CD4-positive, alpha-beta T cell treated with Interleukin-15 for 1 hour (primary cell): Measurements from ENCODE around the gene CMIP.

Experiments used
- DNase-seq: peaks from one replicate; pipeline ENCODE4 v3.0.0-alpha.2; 2020

Gene CMIP

DNA sequence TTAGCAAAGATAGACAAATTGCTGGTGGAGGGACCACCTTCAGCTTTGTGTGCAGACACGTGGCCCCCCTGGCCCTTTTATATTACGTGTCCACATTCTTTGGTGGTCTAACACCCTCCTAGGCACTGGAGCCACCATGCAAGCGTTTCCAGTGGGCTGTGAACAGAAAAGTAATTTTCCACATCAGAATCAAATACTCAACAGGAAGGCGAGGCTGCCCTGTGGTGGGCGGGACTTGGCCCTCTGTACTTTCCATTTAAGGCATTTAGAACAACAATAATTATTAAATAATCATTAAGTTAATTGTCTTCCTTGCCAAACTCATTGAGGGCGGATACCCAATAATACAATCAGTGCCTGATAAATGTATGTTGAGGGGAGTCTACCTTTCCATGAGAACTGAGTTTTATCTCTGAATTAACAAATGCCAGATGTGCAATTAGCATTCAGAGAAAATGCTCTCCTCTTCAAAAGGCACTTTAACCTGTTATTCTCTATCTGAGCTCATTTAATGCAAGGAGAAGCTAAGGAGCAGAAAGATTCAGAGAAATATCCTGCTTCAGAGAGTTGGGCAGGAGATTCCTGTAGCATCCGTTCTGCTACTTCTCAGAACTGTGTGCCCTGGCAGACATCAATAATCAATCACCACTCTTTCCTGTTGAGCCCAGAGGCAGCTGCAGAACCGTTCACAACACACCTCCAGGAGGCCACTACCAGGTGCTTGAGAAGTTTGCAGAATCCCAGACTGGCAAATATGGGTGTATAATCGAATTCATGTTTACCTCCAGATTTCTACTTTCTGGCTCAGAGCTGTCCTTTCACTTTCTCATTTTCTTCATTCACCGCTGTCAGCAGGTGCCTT lies 109.4 kb downstream of the CMIP start:
- DNase-seq: no peak

DNA sequence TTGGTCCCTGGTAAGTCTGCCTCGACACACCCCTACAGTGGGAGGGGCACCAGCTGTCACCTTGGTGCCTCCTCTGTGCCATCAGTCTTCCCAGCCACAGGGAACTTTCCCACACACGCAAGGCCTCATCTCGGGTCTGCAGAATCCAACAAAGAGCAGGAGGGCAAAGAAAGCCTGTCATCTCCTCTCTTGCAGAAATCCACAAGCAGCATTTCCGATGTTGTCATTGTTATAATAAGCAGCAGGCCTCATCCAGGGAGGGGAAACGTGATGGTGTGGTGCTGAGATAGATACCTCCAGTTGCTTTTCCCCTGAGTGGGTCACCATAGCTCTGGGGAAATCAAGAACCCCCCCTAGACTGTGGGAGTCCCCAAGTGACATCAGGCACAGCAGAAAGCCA lies 110.4 kb downstream of the CMIP start:
- no peak for DNase-seq

DNA sequence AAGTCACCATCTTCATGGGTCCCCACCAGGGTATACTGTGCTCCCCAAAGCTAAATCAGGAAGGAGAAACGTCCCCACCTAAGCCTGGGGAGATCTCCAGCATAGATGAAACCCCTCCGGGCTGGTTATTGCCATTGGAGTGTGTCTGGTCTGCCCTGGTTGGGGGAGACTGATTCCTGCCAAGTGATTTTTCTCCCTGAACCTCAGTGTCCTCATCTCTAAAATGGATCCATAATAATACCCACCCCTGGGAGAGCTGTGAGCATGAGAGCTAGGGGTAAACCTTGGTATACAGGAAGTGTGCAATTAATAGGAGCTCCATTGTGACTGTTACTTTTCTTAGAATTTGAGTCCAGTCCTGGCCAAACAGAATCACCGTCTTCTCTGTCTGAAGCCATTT lies 111.1 kb downstream of the CMIP start:
- DNase-seq: no peak

DNA sequence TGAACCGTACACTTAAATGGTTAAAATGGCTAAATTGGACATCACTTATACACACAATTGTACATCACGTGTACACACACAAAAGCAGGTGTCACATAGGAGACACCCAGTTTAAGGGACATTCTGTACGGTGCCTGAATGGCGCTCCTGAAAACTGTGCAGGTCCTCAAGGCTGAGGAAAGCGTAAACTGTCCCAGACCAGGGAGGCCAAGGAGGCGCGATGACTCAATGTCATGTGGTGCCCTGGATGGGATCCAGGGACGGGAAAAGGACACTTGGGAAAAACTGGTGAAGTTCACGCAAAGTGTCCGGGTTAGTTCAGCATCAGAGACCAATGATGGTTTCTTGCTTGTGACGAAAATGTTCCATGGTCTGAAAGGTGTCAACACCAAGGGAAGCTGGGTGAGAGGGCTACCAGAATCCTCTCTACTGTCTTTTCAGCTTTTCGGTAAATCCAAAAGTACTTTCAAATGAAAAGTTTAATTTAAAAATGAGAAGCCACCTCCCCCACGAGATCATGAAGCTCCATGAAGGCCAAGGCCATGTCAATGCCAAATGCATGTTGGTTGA lies 112.2 kb downstream of the CMIP start:
- no peak for DNase-seq

DNA sequence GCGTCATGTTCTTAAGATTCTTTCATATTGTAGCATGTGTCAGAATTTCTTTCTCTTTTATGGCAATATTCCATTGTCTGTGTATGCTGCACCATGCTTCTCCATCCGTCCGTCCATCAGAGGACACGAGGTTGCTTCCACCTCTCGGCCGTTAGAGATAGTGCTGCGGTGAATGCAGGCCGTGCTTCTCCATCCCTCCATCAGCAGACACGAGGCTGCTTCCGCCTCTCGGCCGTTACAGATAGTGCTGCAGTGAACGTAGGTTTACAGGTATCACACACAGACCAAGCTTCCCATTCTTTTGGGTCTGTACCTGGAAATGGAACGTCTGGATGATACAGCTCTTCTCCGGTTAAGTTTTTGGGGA lies 113.5 kb downstream of the CMIP start:
- no peak for DNase-seq

DNA sequence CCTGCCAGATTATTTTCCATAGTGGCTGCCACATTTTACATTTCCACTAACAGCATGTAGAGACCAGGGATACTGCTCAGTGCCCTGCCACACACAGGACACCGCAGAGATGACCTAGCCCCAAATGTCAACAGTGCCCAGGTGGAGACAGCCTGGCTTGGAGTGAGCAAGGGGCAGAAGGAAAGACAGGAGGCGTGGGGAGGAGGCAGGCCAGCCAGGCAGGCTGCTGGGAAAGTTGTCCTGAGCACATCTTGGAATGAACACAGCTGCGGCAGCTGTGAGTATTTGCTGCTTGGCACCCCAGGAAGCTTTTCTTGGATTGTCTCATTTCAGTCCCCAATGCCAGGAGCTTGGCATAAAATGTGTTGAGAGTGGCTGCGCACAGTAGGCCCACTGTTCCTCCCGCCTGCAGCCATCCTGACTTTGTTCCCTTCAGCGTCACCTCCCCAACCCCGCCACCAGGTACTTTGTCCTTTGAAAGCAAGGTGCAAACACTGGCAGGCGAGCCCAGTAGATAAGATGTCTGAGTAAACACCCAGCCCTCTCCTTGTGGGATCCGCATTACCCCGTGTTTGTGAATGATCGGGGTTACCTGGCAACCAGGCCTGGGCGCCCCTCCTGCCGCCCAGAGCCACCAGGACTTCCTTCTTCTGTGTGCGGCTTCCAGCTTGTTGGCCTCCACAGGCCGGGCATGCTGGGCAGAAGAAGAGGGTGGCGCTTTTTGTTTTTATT lies 114.0 kb downstream of the CMIP start:
- peak; percentile 59 for DNase-seq

DNA sequence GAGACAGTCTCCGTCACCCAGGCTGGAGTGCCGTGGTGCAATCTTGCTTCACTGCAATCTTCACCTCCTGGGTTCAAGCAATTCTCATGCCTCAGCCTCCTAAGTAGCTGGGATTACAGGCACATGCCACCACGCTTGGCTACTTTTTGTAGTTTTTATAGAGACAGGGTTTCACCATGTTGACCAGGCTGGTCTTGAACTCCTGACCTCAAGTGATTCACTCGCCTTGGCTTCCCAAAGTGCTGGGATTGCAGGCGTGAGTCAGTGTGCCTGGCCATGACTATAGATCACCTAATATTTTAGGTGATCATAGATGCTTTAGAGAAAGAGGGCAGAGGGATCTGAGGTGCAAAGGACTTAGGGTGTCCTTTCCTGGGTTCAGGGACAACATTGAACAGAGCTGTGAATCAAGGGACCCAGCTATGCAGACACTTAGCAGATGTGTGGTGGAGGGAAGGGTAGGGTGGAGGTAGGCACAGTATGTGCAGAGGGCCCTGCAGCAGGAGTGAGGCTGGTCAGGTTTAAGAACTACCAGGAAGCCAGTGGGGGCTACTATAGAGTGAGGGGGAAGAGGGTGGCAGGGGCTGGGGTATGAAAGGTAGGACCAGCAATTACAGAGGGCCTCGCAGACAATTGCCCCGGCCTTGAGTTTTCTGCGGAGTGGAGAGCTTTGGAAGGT lies 116.5 kb downstream of the CMIP start:
- no peak for DNase-seq

DNA sequence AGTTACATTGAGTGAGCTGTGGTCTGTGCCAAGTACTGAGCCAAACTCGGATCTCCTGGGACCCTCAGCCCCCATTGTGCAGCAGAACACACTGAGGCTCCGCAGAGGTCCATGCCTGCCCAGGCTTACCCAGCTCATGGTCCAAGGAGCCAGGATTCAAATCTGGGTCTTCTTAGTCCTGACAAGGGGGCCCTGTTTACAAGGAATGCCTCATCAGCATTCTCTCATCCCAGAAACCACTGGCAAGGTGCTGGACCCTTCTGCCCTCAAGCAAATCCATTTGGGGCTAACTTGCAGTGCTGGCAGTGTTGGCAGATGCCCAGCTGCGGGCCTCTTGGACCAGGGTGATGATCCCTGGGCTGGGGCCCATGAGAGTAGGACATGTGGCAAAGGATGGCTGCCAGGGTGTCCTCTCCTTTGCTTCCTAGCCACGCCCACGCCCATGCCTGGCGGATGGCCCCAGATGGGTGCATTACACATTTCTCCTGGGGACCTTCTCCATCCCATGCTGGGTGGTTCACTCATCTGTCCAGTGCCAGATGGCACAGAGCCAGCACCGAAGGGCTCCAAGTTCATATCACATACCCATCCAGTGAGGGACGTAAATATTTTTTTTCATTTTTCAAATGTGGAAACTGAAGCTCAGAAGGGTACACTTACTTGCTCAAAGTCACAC lies 117.7 kb downstream of the CMIP start:
- no peak for DNase-seq

DNA sequence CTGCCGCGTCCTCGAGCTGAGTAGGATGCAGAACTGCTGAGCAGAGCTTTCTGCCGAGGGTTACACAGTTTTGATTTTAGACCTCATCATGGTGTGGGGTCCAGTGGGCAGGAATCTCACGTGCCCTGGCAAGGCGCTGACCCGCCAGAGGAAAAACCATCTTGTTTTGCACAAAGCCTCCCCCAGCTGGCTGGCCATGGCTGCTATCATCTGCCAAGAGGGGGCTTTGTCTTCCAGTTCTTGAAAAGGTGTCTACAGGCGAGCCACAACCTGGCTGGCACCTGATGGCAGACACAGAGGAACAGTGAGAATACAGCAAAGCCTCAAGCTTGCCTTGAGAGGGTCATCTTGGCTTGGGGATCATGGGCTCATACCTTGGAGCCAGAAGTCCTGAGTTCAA lies 118.3 kb downstream of the CMIP start:
- DNase-seq: no peak

DNA sequence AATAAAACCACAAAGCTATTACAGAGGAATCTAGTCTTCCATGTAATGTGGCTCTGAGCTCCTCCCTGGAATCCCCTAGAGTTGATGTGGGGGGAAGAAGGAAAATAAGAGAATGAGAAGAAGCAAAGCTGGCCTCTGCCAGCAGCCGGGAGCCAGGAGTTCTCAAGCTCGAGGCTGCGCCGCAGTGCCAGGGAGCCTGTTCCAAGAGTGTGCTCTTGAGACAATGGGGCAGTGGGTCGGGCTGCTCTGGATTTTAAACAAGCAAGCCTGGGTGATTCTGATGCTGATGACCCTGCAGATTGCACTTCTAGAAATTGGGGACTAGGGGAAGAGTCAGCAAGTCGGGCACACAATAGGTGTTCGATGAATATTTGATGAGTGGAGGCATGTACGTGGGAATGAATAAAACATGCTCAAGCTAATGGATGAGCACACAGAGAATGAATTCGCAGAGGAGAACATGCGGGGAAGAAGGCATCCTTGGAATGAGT lies 119.9 kb downstream of the CMIP start:
- no peak for DNase-seq

DNA sequence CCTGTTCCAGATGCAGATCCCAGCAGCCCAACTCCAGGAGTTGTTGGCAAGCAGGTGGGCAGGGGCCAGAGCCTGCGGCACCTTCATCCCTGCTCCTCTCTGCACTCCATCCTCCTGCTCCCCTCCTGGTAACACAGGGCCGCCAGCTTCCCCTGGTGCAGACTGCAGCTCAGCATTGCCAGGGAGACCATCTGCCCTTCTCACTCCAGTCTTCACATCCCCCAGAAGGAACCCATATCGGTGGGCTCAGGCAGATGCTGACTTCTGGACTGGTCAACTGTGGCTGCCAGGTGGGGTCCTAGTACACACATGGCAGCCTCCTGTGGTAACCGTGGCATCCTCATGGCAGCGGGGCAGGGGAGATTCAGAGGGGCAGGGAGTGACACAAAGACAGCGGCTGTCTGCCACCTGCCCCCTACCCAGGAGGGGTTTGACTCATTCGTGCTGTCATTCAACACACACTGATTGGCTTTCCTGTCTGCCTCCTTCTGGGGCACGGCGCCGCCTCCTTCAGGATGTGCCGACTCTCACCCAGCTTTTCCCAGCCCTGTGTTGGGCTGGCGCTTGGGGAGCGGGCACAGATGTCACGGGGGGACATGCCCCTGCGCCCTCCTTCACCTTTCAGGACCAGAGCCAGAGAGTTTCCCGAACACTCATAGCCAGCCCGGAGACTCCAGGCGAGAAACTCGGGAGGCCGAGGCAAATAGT lies 120.9 kb downstream of the CMIP start:
- no peak for DNase-seq

DNA sequence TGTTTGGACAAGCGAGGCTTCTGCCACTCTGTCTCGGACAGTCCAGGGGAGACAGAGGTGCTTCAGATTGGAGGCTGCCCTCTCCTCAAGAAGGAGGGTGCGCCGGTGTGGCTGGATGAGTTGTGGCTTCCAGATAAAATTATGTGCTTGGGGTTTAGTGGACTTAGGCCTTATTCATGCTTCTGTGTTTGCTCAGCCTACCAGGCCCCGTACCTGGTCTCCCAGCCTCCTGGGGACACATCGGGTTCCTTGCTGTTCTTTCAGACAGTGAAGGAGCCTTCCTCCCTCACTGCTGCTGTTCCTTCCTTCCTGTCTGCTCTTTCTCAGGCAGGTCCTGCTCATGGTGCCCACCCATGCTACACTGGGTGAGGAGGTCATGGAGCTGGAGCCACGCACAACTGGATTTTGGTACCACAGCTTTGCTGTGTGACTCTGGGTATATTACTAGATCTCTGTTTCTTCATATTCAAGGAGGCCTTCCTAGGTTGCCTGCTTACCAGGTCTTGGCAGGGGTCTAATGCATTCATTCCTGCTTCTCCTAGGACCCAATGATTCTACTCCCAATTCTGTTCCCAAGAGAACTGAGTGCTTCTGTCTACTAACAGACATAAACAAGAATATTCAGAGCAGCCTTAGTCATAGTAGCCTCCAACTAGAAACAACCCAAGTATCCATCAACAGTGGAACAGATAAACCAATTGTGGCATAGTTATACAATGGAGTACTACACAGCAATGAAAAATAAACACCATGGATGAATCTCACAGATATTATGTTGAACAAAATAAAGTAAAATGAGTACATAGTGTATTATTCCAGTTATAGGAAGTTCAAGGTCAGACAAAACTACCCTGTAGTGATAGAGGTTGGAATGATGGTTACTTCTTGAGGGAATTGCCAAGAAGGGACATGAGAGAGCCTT lies 121.7 kb downstream of the CMIP start:
- no peak for DNase-seq

DNA sequence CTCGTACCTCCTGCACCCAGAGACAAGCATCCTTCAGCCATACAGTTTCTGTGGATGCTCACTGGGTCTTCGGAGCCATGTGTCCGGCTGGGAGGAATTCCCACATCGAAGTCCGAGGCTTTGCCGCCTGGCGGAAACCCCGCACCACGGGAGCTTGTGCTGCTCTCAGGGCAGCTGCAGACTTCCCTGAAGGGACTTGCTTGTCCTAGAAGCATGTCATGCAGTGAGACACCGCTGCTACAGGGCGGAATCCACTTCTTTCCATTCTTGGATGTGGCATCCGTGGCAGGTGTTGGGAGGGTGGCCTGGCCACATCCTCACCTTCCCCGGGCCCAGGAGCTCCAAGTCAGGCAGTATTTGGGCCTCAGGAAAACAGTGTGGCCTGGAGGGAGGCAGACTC lies 122.5 kb downstream of the CMIP start:
- no peak for DNase-seq

DNA sequence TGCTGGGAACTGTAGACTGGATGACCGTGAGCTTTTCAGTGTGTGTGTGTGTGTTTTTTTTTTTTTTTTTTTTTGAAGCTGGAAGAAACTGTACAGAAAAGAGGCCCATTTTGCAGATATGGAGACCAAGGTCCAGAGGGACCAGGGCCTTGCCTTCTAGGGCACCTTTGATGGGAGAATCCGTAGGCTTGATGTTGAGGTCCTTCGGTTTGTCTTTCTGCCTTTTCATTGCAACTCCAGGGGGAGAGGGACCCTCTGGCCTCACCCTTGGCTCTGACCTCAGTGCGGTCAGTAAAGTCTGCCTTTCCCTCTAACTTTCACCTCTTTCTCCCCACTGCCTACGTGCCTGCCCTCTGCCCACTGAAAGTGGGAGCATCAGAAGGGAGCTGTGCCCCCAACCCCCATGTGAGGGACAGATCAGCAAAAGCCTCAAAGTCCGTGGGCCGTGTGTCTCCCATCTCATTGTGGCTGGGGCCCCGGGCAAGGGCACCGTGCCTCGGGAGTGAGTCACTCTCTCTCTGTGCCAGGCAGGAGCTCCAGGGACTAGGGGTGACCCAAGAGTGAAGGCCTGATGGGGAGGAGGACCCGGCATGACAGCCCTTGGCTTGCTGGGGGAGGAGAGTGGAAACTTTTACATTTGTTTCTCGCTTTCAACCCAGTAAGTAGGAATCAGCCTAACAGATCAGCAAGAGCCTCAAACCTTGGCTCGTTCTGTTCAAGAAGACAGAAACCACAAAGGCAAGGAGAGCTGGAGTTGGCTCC lies 123.6 kb downstream of the CMIP start:
- no peak for DNase-seq

DNA sequence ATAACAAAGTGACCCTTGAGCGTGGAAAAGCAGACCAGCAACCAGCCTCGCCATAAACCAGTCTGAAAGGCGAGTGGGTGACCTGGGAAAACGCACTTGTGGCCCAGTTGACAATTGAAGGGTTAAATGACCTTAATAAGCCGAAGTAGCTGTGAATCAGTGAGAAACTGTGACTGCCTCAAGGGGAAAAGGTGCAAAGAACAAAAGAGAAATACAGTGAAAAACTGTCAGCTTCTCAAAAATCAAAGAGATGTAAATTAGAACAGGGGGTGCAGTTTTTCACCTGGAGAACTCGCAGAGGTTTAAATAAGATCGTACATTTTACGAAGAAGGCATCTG lies 124.1 kb downstream of the CMIP start:
- DNase-seq: no peak

DNA sequence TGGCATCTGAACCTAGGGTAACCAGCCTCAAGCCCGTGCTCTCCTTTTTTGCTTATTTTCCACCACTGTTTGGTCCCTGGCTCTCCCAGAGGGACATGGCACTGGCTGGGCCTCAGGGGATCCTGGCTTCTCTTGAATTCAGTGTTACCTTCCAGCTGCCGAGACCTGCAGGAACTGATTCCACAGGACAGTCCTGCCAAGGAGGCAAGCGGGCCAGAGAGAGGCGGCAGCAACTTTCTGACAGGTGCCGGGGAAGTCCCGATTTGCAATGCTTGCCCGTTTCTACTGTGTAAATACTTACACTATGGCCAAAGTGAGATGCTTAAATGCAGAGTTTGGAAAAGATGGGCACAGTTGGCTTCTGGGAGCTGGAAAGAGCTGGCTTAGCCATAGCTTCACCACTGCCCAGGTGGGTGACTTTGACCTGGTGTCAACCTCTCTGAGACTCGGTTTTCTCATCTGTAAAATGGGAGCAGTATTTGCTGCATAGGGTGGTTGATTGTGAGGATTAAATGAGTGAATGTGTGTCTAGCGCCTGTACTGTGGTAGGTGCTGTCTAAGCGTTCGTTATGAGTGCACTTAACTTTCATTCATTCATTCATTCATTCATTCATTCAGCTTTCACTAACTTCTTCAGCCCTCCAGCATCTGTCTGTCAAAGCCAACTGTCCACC lies 124.9 kb downstream of the CMIP start:
- DNase-seq: no peak

DNA sequence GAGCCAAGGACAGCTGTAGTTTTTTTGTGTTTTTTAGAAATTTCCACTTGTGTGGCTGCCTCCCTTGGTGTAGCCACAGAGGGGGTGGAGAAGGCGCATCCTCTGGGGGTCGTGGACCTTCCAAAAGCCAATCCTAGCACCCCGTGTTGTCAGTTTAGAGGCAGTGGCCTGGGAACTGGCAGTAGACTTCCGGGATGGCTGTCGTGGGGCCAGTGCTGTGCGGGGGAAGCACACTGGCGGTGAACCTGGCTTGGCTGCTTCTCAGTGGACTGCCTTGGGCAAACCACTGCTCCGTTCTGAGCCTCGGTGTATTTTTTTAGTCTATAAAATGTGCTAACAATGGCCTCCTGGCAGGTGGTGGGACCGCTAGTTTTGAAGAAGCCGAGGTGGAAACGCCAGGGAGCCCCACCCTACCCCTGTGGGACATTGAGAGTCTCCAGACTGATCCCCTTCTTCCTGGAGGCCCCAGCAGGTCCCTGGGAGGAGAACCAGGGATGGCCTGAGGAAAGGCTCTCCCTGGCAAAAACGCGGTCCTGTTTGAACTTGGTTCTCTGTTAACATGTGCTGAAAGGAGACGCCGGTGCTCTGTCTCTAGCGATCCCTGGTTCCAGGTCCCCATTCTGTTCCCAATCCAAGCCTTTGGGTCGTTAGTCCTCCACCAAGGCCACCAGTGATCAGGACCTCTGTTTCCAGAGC lies 125.7 kb downstream of the CMIP start:
- no peak for DNase-seq

DNA sequence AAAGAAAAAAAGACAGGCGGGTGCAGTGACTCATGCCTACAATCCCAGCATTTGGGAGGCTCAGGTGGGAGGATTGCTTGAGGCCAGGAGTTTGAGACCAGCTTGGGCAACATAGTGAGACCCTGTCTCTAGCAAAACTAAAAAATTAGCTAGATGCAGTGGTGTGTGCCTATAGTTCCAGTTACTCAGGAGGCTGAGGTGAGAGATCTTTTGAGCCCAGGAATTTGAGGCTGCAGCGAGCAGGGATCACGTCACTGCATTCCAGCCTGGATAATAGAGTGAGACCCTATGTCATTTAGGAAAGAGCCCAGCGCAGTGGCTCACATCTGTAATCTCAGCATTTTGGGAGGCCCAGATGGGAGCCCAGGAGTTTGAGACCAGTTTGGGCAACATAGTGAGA lies 126.6 kb downstream of the CMIP start:
- DNase-seq: no peak
